HG02678 (cell line): ENCODE results near the gene RAD18.

ENCODE experiments used
- ATAC-seq: cut with Tn5 transposase; IDR thresholded peaks from one replicate; pipeline ENCODE4 v1.9.1; 2021; ENCODE audit warnings: mild to moderate bottlenecking, moderate library complexity; ENCODE audit not compliant: unreplicated experiment

Gene RAD18

GRCh38 chr3:8985876-8986275, 22.6 kb upstream of the RAD18 start:
- ATAC-seq = no peak

- ATAC-seq = no peak
These were observed 22.1 kb upstream of the RAD18 start for GRCh38 chr3:8985411-8985831.

- ATAC-seq = no peak
These were observed 21.3 kb upstream of the RAD18 start for GRCh38 chr3:8984526-8984925.

DNA sequence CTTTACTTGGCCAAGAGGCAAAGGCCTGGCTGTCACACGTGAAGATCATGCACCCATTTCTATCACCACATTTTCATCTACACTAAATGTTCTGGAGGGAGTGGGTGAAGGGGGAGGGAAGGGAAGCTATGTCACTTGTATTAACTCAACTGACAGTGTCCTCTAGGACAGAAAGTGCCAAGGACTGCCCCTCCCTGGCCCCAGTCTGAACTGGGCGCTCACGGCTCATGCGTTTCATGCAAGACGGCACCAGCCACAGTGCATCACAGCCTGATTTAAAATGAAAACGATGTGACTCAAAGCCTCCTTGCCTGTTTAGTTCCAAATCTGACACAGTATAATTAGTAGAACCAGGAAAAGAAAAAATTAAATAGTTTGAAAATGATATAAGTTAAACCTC, 20.8 kb upstream of the RAD18 start:
- ATAC-seq = no peak

- ATAC-seq = no peak
These were observed 20.3 kb upstream of the RAD18 start for GRCh38 chr3:8983591-8983990.

GRCh38 chr3:8983026-8983425, 19.8 kb upstream of the RAD18 start:
- ATAC-seq = no peak

GRCh38 chr3:8982509-8982908, 19.2 kb upstream of the RAD18 start:
- no peak for ATAC-seq

DNA sequence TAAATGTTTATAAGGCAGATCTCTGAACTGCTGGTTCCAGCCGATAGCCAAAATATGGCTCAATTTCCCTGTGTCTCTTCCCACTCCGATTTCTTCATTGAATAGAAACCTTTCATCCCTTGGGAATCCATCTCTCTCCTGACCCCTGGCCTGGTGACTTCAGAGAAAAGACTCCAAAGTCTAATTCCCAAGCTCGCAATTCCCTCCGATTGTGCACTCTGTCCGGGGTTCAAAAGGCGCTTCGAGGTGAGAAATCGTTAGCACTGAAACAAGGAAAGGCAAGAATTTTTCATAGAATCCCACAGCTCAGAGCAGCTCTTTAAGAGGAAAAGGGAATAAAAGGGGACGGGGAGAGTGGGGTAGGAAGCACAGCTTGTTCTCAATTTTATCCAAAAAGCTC, 18.4 kb upstream of the RAD18 start:
- no peak for ATAC-seq

GRCh38 chr3:8981296-8981695, 18.0 kb upstream of the RAD18 start:
- no peak for ATAC-seq

- no peak for ATAC-seq
These were observed 17.5 kb upstream of the RAD18 start for GRCh38 chr3:8980756-8981257.

GRCh38 chr3:8979262-8979661, 16.0 kb upstream of the RAD18 start:
- ATAC-seq = no peak

DNA sequence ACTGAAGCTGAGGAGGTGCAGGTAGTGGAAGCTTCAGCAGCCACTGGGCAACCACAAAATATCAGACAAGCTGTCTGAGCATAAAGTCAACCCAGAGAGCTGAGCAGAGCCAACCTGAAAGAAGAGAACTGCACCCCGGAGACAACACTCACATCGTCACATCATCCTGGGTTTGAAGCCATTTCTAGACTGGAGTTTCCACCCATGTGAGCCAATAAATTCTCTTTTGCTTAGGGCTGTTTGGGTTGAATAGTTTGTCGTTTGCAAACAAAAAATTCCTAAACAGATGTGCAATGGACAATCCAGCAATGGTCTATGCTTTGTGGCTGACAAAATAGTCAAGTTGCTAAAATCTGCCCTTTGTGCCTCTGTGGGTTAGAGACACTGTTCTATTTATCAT, 15.3 kb upstream of the RAD18 start:
- no peak for ATAC-seq

DNA sequence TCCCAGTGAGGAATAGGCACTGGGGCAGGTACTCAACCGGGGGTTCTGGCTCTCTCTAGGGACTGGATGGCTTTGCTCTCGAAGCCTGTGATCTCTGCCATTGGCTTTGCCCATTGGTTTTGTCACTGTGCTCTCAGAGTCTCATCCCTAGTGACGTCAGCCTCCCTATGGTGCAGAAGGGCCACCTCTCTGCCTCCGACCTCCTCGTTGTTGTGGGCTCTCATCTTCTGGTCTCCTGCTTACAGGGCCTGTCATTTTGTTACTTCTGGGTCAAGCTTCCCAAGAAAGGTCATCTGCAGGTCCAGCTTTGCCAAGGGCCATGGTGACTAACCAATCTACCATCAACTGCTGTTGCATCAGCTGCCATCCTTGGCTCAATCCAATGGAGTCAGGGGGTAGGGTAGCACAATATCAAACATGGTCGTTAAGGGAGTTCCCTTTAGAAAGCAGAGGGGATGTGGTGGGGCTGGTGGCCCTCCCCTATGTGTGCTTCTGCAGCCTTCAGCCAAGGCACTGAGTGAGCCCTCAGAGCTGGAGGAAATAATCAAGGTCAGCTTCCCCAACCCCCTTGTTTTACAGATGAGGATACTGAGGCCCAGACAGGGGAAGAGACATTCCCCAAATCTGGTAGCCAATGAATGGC, 13.4 kb upstream of the RAD18 start:
- no peak for ATAC-seq

DNA sequence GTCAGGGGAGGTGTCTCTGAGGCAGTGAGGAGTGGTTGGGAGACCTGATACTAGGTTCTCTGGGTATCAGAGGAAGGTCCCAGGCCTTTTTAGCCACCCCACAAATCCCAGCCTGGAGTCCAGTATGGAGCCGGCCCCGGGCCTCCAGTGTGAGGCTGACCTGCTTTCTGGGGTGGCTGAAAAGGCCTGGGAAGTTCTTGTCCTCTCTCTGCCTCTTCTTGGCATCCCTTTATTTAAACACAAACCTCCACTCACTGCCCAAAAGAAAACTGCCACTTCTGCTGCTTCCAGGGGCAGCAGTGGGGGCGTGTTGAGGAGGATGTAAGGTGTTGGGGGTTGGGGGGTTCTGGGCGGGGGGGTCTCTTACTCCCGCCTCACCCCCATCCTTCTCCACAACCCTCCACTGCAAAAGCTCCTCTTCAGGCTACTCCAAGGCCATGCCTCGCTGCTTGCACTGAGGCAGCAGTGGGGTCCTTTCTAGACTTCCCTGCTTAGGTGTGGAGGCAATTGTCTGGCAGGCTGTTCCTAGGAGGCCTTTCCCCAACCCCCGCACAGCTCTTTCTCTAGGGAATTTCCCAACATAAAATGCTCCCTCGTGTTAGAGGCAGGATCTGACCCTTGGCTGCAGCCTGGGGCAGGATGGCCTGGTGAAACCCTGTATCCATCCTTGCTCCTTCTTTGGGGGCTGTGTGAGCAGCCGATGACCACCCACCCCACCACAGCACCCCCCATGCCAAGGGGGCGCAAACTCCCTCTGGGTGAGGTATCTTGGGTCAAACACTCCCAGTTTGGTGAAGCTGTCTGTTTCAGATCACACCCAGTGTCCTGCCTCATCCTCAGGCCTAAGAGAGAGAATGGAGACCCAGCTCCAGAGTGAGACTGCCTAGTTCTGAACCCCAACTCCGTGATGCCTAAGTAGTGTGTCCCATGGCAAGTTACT, 12.1 kb upstream of the RAD18 start:
- no peak for ATAC-seq

- ATAC-seq = no peak
These were observed 11.2 kb upstream of the RAD18 start for GRCh38 chr3:8974458-8974857.

DNA sequence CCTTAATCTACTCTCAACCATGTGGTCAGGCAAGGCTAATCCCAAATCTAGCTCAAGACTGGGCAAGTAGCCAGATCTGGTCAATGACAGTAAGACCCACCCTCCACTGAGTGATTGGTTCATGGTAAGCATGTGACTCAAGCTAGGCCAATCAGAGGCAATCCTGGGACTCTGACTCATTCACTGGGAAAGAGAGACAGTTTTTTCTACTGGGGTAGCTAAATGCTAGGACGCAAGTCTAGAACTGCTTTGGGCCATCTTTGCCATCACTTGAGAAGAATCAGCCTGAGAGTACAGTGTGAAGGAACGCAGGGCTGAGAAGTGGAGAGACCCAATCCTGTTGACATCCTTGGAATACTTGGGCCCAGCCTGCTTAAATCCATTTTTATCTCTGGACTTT, 9.4 kb upstream of the RAD18 start:
- no peak for ATAC-seq

DNA sequence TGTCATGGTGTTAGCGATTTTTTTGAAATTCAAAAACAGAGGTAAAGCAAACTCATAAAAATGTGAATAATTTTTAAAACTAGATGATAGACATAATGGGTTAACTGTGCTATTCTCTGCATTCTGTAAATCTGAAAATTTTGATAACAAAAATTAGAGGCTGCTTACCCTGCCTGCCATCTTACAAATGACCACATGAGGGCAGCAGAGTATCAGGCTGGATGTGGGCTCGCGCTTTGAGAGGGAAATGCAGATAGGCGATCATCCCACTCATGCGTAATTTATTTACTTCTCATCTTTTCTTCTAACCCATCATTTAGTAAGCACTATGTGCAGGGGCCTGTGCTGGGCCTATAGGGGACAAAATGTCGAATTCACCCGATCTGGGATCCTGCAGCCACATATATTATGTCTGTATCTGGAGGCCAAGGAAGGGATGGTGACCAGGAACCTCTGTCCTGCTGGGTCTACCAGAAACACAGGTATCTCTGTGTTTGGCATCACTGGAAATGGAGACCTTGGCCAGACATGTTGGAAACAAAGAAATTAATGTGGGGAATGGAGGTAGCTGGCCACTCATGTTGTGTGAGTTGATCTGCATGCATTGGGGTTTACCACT, 7.8 kb upstream of the RAD18 start:
- peak; percentile 61 for ATAC-seq

- no peak for ATAC-seq
These were observed 6.0 kb upstream of the RAD18 start for GRCh38 chr3:8969241-8969640.

GRCh38 chr3:8968375-8968882, 5.2 kb upstream of the RAD18 start:
- ATAC-seq = no peak

DNA sequence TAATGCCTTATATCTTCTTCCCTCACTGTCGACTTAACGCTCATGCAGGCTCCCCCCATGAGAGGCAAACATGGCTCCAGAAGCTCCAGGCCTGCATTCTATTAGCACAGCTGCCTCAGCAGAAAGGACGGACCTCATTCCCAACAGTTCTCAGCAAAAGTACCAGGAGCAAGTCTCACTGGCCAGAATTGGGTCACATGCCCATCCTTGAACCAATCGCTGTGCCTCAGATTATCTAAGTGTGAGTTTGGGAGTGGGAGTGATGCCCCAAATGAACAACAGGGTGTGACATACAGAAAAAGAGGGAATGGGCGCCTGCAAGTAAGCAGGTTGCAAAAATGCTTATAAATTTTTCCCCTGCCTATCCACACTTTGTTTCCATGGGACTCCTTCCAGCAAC, 4.3 kb upstream of the RAD18 start:
- ATAC-seq = no peak

DNA sequence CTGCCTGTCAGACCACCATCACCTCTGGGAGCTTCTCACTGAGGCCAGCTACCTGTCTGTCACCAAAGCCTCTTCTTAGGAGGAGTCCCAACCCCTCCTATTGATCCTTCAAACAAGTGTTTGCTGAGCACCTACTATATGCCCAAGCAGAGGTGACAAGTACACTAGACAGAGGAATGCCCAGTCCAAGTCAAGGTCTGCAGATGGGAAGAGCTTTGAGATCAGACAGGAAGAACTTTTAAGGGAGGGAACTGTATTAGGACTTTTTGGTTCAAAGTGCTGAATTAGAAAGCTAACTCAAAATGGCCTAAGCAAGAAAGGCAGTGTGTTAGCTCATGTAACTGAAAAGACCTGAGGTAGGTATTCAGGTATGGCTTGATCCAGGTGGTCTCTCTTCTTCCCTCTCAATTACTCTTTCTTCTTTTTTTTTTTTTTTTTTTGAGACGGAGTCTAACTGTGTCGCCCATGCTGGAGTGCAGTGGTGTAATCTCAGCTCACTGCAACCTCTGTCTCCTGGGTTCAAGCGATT, 3.6 kb upstream of the RAD18 start:
- ATAC-seq = no peak
